NCI-H1694 treated with DMSO at 0.1 percent for 48 hours (cell line): Measurements from ENCODE around the gene VWA7.

Source experiments
- DNase-seq: peaks from one replicate; lab custom pipeline; 2025; lab: John Stamatoyannopoulos, UW

VWA7 gene

GRCh38 chr6:31778999-31779885 lies 2.1 kb upstream of the VWA7 start:
- DNase-seq = no peak

DNA sequence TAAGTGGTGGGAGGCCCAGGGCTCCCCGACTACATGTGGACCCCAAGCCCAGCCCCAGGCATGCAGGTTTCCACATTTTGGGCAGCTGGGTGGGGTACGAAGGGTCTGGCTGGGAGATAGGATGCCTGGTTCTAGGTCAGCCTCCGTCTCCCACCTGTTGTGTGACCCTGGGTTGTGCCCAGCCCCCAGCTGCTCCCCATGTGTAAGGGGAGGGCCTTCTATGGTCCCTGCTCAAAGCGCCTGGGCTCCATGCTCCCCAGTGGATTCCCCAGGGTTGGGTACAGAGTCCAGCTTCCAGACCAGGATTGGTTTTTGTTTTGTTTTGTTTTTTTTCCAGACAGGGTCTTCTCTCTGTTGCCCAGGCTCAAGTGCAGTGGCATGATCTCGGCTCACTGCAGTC lies 1.1 kb upstream of the VWA7 start:
- DNase-seq = no peak

- no peak for DNase-seq
Measured at GRCh38 chr6:31777667-31778050, 531 bp upstream of the VWA7 start.

GRCh38 chr6:31776485-31776988 lies 591 bp downstream of the VWA7 start:
- no peak for DNase-seq

DNA sequence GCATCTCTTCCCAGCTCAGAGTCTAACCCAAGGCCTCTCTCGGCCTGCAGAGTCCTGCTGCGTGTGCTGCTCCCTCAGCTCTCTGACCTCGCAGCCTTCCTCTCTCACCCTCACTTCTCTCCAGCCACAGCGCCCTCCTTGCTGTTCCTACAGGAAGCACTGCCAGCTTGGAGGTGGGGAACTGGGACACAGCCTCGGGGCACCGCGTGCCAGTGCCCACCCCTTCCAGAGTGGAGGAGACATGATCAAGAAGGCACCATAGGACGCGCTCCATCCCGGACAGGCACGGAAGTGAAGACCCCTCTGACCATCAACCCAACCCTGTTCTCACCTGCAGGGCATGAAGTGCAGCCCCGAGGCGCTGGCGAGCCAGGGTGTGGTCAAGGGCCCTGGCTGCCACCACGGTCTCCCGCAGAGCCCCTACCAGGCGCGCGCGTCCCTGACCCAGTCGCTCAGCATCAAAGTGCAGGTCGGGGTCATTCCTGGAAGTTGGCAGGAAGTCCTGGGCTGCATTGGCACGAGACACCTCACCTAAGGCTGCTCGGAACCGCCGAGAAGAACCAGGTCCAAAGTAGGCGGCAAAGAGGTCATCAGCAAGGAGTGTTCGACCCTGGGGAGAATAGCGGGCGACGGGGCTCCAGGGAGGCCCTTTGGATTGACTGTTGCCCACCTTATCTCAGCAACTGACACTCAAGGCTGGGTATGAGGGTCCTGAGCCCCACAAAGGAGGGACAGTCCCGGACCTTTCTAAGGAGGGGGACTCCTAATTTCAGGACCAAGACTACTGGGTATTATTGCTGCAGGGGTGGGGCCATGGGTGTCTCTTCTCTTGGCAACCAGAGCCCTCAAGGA lies 1.3 kb downstream of the VWA7 start:
- no peak for DNase-seq

- no peak for DNase-seq
Measured at GRCh38 chr6:31775184-31775583, 1.9 kb downstream of the VWA7 start.

GRCh38 chr6:31771992-31772358 lies 5.2 kb downstream of the VWA7 start:
- no peak for DNase-seq

DNA sequence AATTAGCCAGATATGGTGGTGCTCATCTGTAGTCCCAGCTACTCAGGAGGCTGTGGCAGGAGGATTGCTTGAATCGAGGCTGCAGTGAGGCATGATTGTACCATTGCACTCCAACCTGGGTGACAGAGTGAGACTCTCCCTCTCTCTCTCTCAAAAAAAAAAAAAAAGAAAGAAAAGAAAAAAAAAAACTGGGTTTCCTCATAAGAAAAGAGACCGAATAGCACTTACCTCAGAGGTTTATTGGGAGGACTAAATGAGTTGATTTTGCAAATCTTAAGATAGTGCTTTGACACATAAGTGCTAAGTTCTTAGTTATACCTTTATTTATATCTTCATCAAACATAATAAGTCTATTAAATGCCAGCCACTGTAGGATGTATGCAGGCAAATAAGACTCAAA lies 6.3 kb downstream of the VWA7 start:
- no peak for DNase-seq

DNA sequence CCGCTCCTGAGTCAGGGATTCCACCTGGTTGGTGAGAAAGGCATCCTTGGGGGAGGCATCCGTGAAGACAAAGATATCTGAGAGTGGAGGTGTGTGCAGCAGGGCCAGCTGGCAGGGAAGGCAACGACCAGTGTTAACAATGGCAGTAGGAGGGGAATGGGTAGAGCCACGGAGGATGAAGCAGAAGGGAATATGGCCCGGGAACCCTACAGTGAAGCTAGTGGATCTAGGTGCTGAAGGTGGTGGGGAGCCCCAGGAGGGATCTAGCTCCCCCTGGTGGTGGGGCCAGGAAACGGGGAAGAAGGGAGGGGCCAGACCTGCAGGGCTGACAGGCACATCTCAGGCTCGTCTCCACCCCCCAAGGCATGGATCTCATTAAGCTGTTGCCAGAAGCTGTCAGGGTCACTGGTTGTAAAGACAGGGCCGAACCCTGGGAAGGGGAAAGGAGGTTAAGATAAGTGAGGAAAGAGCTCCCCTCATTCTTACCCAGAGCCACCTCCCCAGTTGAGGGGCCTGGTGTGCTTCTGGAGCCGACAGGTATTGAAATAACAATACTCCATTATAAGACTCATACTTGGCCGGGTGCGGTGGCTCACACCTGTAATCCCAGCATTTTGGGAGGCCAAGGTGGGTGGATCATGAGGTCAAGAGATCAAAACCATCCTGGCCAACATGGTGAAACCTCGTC lies 7.3 kb downstream of the VWA7 start:
- DNase-seq = peak; percentile 21

DNA sequence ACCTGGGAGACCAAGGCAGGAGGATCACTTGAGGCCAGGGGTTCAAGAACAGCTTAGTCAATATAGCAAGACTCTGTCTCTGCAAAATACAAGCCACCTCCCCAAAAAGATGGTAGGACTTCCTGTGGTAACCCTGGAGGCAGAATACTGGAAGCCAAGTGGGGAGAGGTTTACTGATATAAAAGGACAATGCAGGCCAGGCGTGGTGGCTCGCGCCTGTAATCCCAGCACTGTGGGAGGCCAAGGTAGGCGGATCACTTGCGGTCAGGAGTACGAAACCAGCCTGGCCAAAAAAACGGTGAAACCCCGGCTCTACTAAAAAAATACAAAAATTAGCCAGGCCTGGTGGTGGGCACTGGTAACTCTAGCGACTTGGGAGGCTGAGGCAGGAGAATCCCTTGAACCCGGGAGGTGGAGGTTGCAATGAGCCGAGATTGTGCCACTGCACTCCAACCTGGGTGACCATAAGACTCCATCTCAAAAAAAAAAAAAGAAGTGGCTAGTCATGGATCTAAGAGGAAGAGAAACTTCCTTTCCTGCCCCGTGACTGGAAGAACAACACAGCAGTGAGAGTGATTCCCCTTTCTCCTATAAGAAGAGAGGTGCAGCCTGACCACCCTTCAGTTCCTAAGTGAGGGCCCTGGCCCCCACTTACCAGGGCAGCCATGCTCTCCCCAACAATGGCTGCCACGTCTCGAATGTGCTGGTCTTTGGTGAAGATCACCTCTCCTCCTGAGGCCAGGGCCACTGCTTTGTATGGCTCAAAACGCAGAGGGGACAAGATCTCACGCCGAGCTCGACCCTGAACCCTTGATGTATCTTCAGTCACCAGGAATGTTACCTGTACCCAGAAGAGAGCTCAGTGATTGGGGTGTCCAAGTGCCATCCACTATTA lies 8.5 kb downstream of the VWA7 start:
- no peak for DNase-seq

GRCh38 chr6:31767096-31767645 lies 10.0 kb downstream of the VWA7 start:
- DNase-seq = no peak

DNA sequence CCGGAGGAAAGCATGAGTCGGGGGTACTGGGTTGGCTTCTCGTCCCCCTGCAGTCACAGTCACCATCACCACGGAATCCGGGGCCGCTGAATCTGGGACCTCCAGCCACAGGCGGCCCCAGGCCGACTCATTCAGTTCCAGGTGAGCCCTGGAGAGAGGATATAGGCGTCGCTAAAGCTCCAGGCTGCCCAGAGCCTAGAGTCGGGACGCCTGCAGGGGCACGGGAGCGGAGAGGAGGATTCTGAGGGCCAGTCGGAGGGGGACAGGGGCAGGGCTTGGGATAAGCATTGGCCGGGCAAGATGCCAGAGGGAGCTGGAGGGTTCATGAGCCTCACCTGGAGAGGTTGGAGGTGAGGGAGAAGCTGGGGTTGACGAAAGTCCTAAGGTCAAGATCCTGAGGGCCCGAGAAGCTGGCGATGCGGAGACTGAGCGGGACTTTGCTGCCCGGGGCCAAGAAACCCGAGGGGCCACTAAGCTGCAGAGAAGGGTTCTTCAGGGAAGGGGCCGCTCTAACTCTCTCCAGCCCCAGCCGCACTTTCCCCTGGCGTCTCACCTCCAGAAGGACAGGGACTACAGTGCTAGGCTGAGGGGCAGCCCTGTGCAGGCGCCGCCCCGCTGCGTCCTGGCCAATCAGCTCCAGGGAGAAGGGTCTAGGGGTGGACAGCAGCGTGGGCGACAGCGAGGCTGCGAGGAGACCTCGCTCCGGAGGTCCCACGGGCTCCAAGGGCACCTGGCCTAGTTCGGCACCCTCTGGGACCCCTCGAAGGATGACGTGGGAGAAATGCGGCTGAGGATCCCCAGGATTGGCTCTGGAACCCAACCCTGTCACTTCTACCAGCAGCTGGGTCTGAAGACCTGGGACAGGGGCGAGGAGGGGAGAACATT lies 11.0 kb downstream of the VWA7 start:
- no peak for DNase-seq

GRCh38 chr6:31765559-31765909 lies 11.6 kb downstream of the VWA7 start:
- no peak for DNase-seq

DNA sequence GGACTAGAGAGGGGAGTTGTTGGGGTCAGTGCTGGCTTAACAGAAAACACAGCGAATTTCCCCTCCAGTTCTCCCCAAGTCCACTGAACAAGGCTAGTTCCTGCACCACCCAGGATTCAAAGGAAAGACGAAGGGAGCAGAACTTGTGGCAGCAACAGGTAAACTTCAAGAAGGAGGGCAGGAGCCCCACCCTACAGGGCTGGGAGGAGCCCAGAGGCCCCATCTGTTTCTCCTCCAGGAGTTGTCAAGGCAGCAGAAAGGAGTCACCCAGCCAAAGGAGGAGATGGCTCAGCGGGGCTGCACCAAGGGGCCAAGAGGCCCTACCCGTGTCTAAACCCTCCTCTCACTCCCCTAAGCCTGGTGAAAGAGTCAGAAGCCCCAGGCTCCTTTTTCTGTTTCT lies 12.9 kb downstream of the VWA7 start:
- no peak for DNase-seq

- DNase-seq = no peak
Measured at GRCh38 chr6:31763619-31763940, 13.5 kb downstream of the VWA7 start.

- no peak for DNase-seq
Measured at GRCh38 chr6:31762878-31763618, 14.1 kb downstream of the VWA7 start.

DNA sequence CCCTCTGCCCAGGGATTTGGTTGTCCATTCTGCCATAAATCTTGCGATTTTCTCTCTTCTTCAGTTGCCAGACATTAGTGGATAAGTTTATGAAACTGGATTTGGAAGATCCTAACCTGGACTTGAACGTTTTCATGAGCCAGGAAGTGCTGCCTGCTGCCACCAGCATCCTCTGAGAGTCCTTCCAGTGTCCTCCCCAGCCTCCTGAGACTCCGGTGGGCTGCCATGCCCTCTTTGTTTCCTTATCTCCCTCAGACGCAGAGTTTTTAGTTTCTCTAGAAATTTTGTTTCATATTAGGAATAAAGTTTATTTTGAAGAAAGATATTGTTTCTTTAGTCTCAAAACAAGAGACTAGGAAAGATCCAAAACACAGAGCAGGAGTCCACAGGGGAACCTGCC lies 14.8 kb downstream of the VWA7 start, which contains the start of gene SAPCD1:
TSS of gene SAPCD1 (plus strand) at position 301 of the 400 bp plus-strand sequence. CDS start 399 bp downstream, outside the sequence.
- no peak for DNase-seq

DNA sequence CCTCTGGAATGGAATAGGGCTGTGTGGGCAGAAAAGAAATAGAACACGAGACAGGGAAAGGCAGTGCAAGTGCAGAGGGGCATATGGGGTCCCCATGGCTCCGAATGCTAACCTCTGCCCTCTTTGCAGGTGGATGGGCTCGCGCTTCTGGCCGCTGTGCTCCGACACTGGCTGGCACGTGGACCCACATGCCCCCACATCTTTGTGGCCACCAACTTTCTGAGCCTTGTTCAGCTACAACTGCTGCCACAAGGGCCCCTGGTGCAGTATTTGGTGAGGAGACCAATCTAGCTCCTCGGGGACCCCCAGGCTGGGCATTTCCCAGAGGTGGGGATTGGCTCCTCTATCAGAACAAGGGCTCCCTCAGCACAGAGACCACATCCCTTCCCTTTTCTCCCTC lies 15.8 kb downstream of the VWA7 start:
- DNase-seq = no peak

DNA sequence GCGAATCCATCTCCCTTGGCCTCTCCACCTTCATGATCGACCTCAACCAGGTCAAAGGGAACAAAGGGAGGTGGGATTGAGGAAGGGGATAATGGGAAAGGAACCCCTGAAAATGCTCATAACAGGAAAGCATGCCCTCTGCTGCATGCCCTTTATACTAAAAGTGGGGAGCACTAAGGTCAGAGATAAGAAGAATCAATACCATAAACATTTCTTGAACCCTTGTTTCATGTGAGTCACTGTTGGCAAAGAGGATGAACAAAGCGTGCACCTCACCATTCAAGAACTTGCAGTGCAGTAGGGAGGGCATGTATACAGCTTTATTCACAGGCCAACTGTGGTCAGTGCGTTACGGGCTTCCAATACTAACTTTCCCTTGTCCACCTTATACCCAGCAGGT lies 16.3 kb downstream of the VWA7 start:
- no peak for DNase-seq
